GM18873 (cell line): ENCODE data around the gene UBE2R2.
"Not testable (repeated sequence)": the region's sequence is repeated elsewhere in the genome, so short reads cannot be mapped to it uniquely, and the experiment has no call there.

Experiments used
- ATAC-seq: cut with Tn5 transposase; IDR thresholded peaks from one replicate; pipeline ENCODE4 v1.9.1; 2021; ENCODE audit warnings: mild to moderate bottlenecking, moderate library complexity, moderate number of reproducible peaks; ENCODE audit not compliant: unreplicated experiment, low FRiP score

UBE2R2 gene

DNA sequence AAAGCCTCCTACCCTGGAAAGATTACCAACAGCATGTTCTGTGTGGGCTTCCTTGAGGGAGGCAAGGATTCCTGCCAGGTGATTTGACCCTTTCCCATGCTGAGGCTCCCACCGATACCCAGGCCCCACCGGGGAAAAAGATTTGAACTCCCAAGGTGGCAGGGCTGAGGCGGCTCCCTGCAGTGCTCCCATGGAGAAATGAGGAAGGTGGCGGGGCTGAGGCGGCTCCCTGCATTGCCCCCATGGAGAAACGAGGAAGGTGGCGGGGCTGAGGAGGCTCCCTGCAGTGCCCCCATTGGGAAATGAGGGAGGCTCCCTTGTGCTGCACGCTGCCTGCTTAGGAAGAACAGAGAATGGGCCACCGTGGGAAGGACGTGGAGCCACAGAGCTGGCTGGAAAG is 18.4 kb upstream of the UBE2R2 start:
- ATAC-seq, result no peak

DNA sequence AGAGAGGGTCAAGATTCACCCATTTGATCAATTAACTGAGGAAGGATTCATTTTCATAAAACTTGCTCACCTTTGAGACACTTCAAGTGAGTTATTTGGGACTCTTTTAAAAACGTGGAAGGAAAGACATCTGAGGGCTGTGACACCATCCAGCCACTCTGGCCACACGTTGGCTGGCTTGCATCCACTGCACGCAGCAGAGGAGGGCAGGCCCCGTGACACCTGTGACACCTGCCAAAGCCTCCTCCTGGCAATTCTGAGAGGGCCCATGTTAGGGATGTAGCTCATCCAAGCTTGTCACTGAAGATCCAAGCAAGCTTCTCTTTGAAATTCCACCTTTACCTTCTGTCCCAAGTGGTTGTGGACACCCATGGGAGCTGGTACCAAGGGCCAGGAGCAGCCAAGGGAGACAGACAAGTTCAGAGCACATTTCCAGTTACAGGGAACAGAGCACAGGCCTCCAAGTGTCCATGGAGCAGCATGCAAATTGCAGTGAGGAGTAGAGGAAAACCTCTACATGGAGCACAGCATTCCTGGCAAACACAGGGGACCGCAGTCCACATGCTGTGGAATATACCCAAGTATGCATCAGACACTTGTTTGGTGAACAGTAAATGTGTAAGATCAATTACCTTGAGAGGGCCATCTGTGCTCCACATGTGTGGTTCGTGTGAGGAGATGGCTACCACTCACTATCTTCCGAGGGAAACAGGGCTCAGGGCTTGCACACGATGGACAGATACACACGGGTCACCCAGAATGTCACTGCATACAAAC is 16.8 kb upstream of the UBE2R2 start:
- ATAC-seq, result no peak

DNA sequence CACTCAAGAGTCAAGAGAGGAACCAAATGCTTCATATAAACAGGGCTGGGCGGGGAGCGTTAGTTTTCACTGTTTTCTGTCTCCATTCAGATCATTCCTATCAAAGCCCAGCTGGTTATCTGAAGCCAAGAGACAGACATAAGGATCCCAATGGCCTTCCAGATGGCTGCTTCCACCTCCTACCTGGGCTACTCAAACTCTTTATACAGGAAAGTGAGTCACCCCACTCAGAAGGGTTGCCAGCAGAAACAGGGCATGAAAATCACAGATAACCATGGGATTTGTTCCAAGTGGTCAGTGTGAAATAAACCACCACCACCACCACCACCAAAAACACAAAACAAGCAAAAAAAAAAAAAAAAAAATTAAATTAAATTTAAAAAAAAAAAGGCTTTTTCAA is 16.1 kb upstream of the UBE2R2 start:
- no peak for ATAC-seq

DNA sequence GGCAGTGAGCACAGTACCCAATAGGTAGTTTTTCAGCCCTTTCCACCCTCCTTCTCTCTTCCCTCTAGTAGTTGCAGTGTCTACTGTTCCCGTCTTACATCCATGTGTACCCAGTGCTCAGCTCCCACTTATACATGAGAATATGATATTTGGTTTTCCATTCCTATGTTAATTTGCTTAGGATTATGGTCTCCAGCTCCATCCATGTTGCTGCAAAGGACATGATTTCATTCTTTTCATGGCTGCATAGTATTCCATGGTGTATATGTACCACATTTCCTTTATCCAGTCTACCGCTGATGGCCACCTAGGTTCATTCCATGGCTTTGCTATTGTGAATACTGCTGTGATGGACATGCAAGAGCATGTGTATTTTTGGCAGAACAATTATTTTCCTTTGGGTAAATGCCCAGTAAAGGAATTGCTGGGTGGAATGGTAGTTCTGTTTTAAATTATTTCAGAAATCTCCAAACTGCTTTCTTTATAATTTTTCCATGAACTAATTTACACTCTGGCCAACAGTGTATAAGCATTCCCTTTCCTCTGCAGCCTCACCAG is 14.9 kb upstream of the UBE2R2 start:
- not testable (repeated sequence) for ATAC-seq

DNA sequence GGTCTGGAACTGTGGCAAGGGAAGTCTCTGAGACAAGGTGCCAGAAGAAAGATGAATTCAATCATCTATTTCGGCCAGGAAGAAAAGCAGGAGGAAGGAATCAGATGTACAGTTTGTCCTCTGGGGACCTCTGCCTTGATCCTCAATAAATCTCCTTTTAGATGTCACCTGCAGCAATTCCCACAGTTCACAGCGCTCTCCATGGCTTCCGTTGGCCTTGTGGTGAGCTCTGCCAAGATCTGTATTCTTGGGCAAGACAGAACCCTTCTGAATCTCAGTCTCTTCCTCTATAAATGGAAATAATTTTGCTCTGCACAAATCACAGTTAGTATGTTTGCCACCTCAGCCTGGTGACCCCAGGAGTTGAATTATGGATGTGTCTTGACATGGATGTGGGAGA is 12.8 kb upstream of the UBE2R2 start:
- ATAC-seq, result not testable (repeated sequence)

DNA sequence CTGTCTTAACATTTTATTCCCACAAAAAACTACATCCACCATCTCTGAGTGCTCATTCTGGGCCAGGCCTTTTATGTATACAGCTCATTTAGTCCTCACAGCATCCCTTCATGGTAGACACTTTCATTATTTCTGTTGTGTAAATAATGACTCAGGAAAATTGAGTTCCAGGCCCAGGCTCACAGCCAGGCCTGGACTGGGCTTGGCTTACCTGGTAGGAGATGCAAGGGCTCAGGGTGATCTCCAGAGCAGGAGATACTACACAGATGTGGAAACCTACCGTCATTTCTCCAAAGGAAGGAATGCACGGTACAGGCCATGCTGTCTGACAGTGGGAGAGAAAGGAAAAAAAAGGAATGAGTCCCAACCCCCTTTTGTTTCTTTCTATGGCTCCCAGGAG is 9.8 kb upstream of the UBE2R2 start:
- ATAC-seq, result not testable (repeated sequence)

DNA sequence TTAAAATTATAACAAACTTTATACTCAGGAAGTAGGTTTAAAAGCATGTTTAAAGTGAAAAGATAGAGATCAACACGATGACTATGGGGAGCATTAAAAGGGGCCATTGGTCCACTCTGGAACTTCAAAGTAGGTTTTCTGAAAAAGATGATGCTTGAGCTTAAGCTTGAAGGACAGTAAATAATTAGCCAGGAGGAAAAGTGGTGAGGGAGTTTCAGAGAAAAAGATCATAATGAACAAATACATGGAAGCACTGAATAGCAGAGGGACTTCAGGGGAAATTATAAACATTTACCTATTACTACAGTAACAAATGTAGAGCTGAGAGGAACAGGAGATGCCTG is 8.0 kb upstream of the UBE2R2 start:
- not testable (repeated sequence) for ATAC-seq

DNA sequence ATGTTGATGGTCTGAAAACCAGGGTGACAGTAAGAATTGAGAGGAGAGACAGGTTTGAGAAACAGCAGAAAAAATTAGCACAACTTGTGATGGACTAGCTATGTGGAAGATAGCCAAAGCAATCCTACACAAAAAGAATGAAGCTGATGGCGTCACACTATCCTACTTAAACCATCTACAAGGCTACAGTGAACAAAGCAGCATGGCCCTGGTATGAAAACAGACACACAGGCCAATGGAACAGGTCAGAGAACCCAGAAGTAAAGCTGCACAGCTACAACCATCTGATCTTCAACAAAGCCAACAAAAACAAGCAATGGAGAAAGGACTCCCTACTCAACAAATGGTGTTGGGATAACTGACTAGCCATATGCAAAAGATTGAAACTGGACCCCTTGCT is 7.5 kb upstream of the UBE2R2 start:
- no peak for ATAC-seq

DNA sequence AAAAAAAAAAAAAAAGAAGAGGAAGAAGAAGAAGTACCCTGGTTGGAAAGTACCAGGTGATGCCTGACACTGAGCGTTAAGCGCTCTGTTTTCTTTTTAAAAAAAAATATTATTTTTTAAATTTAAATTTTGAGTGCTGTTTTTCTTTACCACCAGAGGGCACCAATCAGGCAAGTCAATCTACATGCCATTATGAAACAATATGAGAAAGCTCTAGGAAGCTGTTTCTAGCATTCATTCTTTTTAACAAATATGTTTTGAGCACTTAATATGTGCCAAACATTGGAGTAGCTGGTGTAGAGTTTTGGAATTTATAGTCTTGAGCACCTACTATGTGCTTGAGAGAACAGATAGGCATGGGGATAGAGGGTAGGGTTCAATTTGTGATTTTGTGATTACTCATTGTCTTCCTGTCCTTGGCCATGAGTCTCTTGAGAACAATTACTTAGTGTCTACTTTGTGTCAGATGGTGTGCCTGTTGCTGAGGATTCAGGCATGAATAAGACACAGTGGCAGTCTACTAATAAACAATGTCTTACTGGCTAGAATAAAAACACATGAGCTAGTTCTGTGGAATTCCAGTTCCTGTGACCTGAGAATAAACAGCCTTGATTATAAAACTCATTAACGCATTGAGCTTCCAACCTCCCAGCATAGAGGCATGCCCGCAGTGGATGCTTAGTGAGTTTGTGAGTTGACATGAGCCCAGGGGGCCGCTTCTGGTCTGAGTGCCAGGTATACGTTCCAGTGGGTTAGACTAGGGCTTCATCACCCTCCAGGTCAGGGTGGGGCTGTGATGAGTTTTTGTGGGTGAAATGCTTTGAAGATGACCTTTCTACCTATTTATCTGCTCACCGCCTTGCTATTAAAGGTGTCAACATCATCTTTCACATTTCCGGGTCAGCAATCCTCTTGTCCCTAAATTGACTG is 3.0 kb upstream of the UBE2R2 start:
- no peak for ATAC-seq

DNA sequence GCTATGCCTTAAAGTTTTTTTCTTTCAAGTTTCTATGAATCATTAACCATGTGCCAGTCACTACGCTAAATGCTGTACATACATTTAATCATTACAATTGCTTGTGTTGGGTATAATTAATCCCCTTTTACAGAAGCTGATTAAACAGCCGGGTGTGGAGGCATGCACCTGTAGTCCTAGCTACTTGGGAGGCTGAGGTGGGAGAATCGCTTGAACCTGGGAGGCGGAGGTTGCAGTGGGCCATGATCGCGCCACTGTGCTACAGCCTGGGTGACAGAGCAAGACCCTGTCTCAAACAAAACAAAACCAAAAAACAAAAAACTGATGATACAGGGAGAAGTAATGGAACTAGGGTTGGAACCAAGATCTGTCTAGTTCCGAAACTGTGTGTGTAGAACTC is 1.2 kb upstream of the UBE2R2 start:
- no peak for ATAC-seq

DNA sequence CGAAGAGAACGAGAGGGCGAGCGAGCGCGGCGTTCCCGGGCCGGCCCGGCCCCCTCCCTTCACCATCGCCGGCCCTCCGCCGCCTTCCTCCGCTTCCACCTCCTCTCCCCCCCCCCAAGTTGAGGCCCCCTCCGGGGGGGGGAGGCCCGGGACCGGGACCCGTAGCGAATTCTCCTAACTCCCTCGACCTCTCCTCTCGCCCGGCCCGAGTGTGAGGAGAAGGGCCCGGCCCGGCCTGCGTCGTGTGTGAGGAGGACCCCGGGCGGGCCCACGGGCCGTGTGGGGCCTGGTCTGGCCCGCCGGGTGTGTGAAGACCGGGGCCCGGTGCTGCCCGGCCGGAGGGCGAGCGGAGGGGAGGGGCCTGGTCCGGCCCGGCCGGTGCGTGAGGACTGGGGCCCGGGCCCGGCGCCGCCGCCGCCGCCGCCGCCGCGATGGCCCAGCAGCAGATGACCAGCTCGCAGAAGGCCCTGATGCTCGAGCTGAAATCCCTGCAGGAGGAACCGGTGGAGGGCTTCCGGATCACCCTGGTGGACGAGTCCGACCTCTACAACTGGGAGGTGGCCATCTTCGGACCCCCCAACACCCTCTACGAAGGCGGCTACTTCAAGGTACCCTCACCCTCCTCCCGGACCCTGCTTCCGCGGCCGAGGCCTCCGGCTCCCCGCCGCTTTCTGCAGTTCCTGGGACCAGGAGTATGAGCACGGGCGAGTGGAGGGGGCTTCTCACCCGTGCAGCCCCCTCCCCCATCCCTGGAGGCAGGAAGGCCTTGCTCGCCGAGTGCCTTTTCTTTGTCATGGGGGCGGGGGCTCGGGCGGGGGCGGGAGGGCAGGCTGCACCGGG is 587 bp downstream of the UBE2R2 start:
- ATAC-seq, result no peak

DNA sequence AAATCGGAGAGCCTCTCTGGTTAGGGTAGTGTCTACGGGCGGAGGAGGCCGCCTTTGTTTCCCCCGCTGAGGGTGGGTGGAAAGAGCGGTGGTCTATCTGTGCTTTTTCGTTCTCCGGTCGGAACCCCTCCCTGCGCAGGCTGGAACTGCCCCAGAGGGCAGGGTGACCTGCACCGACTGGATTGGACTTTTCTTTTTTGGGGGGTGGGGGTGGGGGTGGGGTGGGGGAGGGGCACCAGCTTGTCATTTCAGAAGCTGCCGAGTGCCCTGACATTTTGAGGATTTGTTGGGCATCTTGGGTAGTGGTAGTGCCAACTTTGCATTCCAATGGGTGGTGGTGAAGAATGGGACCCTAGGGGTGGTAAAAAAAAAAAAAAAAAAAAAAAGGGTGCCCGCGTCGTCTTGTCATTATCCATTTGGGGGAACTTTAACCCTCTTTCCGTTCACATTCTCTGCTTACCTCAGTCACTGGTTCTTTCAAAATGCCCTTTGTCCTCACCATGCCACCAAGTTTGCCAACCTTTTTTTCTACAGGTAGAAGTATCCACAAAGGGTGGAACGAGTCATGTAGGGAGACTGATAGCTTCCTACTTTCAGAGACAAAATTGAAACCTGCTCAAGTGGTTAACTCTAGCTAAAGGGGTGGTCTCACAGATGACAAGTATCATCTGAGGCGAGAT is 1.3 kb downstream of the UBE2R2 start:
- no peak for ATAC-seq

DNA sequence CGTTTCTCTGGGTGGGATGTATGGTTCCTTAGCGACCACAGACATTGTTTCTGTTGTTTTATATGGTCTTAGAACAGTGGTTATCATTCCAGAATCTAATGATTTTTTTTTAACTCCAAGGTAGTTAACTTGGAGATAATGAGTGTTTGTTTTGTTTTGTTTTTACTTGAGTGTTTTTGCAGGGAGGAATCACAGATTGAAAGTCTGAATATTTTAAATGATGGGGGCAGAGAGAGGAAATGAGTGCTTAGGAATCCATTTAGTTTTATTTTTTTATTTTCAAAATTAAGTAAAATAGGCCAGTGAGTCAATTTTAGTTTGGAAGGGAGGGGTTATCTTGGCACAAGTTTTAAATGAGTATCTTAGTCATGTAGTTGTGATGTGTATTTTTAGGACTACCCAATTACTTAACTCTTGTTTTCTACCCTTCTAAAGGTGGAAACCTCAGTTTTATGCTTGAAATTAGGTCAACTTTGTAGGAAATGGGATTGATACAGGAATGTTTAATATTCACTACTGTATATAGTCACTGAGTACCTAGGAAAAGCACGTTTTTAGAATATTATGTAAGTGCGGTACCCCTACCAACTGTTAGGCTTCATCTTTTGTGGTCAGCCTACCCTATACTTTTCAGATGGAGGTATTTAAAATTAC is 2.0 kb downstream of the UBE2R2 start:
- ATAC-seq, result no peak

DNA sequence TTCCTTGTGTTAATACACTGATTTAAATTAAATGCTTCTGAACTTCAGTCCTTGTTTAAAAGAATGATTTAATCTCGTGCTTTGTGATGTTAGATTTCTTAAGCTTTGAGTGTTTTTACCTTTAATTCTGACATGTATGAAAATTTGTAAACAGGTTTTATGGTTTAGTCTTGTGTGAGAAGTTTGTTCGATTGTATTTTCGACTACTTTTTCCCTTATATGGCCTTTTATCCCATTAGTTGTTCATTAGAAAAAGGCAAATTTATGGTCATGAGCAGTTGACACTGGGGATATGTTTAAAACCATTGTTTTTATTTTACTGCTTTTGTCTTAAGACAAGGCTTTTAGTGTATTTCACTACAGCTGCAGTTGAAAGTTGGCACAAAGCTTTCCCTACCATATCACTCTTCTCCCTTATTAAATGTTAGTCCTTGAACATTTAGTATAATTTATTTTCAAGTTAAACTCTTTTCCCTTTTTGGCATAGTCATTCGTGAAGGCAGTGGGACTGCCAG is 3.3 kb downstream of the UBE2R2 start:
- ATAC-seq, result no peak

DNA sequence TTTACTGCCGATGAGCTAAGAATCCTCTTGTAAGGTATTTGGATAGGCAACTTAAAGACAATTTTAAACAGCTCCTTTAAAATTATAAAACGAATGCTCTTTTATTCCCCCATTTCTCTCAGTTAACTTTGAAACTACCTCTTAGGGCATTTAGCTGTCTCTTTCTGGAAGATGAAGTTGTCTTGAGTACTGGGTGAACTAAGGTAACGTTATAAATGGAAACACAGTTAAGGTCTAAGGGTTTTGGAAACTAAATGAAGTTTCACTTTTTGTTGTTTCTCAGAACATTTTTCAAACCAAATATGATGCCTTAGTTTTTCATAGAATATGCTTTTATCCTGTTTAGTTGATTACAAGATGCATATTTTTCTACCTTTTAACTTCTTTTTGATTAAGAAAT is 6.8 kb downstream of the UBE2R2 start:
- no peak for ATAC-seq

DNA sequence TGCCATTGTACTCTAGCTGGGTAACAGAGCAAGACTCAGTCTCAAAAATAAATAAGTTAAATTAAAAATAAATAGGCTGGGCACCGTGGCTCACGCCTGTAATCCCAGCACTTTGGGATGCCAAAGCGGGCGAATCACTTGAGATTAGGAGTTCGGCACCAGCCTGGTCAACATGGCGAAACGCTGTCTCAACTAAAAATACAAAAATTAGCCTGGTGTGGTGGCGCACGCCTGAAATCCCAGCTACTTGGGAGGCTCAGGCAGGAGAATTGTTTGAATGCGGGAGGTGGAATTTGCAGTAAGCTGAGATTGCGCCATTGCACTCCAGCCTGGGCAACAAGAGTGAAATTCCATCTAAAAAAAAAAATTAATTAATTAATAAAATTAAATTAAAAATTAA is 10.3 kb downstream of the UBE2R2 start:
- not testable (repeated sequence) for ATAC-seq

DNA sequence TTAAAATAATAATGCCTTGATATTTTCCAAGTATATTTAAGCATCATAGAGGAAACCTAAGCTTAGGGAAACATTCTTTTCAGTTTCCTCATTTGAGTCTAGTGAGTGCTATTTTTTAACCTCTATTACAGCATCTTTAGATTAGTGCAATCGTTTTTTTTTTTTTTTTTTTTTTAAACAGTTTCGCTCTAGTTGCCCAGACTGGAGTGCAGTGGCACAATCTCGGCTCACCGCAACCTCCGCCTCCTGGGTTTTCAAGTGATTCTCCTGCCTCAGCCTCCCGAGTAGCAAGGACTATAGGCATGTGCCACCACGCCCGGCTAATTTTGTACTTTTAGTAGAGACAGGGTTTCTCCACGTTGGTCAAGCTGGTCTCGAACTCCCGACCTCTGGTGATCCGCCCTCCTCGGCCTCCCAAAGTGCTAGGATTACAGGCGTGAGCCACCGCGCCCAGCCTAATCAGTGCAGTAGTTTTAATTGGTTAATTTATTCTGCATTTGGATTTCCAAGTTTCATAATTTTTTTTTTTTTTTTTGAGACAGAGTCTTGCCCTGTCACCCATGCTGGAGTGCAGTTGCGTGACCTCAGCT is 12.8 kb downstream of the UBE2R2 start:
- ATAC-seq, result not testable (repeated sequence)

DNA sequence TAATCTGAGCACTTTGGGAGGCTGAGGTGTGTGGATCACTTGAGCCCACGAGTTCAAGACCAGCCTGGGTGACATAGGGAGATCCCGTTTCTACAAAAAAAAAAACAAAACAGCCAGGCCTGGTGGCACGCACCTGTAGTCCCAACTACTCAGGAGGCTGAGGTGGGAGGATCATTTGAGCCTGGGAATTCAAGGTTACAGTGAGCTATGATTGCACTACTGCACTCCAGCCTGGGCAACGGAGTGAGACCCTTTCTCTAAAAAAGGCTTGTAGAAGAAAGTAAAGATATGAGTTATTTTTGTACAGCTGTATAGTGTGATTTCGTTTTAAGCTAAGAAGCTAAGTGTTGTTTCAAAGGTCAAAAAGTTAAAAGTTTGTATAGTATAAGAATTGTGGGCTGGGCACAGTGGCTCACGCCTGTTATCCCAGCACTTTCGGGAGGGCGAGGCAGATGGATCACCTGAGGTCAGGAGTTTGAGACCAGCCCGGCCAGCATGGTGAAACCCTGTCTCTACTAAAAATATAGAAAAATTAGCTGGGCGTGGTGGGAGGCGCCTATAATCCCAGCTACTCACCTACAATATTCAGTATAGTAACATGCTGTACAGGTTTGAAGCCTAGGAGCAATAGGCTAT is 18.8 kb downstream of the UBE2R2 start:
- ATAC-seq, result no peak
